HEK293T (cell line): Measurements from ENCODE around the gene EHD4.

Experiments used
- CTCF ChIA-PET: fragments of 350-600 bp; formaldehyde crosslinking; extraction: SDS; loops from one replicate; lab custom pipeline; 2021; ENCODE audit warnings: antibody characterized with exemption, inconsistent platforms; lab: Yijun Ruan, JAX
- POLR2A ChIA-PET: fragments of 350-600 bp; formaldehyde crosslinking; extraction: SDS; loops from one replicate; lab custom pipeline; 2020; ENCODE audit warnings: antibody characterized with exemption, inconsistent platforms; lab: Yijun Ruan, JAX
- DNase-seq: peaks from one replicate; pipeline ENCODE4 v3.0.0; 2012; ENCODE audit warnings: mixed read lengths; ENCODE audit errors: extremely low spot score
- ARNT ChIP-seq: fragments of 450-650 bp; IDR thresholded peaks from 2 replicates; pipeline ENCODE4 v1.6.1; 2017; ENCODE audit warnings: mild to moderate bottlenecking
- BHLHE40 ChIP-seq: fragments of 450-650 bp; IDR thresholded peaks from 2 replicates; pipeline ENCODE4 v1.6.1; 2016; ENCODE audit warnings: mild to moderate bottlenecking, moderate library complexity, borderline replicate concordance
- CTBP1 ChIP-seq: fragments of 450-650 bp; IDR thresholded peaks from 2 replicates; pipeline ENCODE4 v1.6.1; 2016; ENCODE audit warnings: borderline replicate concordance
- ELF4 ChIP-seq: fragments of 450-650 bp; IDR thresholded peaks from 2 replicates; pipeline ENCODE4 v1.6.1; 2017; ENCODE audit warnings: antibody characterized with exemption
- FOXA1 ChIP-seq: fragments of 450-650 bp; IDR thresholded peaks from 2 replicates; pipeline ENCODE4 v1.6.1; 2016; ENCODE audit warnings: mild to moderate bottlenecking
- FOXK2 ChIP-seq: fragments of 450-650 bp; IDR thresholded peaks from 2 replicates; pipeline ENCODE4 v1.6.1; 2016; ENCODE audit warnings: mild to moderate bottlenecking
- FOXM1 ChIP-seq: fragments of 450-650 bp; IDR thresholded peaks from 2 replicates; pipeline ENCODE4 v1.6.1; 2017; ENCODE audit warnings: mild to moderate bottlenecking, borderline replicate concordance
- HDGF ChIP-seq: fragments of 450-650 bp; IDR thresholded peaks from 2 replicates; pipeline ENCODE4 v1.6.1; 2017; ENCODE audit warnings: antibody characterized with exemption, borderline replicate concordance
- L3MBTL2 ChIP-seq: fragments of 450-650 bp; conservative IDR thresholded peaks from 2 replicates; pipeline ENCODE4 v1.6.1; 2016; ENCODE audit warnings: mild to moderate bottlenecking
- LEF1 ChIP-seq: fragments of 450-650 bp; IDR thresholded peaks from 2 replicates; pipeline ENCODE4 v1.6.1; 2017; ENCODE audit warnings: mild to moderate bottlenecking, borderline replicate concordance
- NFRKB ChIP-seq: fragments of 450-650 bp; IDR thresholded peaks from 2 replicates; pipeline ENCODE4 v1.6.1; 2016; ENCODE audit warnings: mild to moderate bottlenecking, moderate library complexity
- SP1 ChIP-seq: fragments of 450-650 bp; IDR thresholded peaks from 2 replicates; pipeline ENCODE4 v1.6.1; 2017
- SUZ12 ChIP-seq: fragments of 450-650 bp; IDR thresholded peaks from 2 replicates; pipeline ENCODE4 v1.6.1; 2016; ENCODE audit warnings: mild to moderate bottlenecking
- TARDBP ChIP-seq: fragments of 450-650 bp; IDR thresholded peaks from 2 replicates; pipeline ENCODE4 v1.6.1; 2016
- ZNF384 ChIP-seq: fragments of 450-650 bp; IDR thresholded peaks from 2 replicates; pipeline ENCODE4 v1.6.1; 2016
- TF ChIP-seq, protein P1 (sequence below): fragments of 450-650 bp; IDR thresholded peaks from 2 replicates; pipeline ENCODE4 v1.6.1; 2016

EHD4 gene

GRCh38 chr15:41989573-41990242, 17.4 kb upstream of the EHD4 start:
- no peak for TF ChIP-seq SP1
- no peak for TF ChIP-seq CTBP1
- ChIA-PET CTCF (interaction anchor here (0.9 to 2.0 kb wide), 6 partner anchors 9 to 148 kb away, joined by 3 to 10 read pairs (median 4); partner anchors contain the start of gene EHD4), POLR2A (no interaction called here)
- DNase-seq = peak; percentile 78

DNA sequence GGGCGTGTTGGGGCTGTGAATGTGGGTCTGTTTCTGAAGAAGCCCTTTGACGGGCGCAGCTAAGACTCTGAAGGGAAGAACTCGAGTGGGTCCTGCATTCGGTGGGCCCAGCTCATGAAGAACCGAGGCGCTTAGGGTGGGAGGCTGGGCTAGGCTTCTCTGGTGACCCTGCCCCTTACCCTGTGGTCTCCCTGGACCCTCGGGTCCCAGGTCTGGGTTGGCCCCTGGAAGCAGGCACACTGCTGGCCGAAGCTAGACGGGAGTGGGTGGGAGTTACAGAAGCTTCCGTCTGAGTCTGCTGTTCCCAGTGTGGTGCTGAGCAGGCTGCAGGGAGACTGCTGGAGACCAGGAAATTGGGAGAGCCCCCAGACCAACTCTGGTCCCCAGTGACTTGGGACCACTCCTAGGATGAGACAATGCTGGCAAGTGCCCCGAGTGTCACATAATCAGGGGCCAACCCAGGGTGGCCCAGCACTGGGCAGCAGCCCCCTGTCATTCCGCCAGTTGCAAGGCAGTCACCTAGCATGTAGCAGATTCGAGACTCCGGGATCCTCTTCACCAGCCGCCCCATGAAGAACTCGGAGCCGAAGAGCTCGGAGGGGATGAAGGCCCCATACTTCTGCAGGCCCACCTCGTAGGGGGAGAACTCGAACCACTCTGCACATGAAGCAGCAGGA, 16.7 kb upstream of the EHD4 start:
- TF ChIP-seq, protein P1, sequence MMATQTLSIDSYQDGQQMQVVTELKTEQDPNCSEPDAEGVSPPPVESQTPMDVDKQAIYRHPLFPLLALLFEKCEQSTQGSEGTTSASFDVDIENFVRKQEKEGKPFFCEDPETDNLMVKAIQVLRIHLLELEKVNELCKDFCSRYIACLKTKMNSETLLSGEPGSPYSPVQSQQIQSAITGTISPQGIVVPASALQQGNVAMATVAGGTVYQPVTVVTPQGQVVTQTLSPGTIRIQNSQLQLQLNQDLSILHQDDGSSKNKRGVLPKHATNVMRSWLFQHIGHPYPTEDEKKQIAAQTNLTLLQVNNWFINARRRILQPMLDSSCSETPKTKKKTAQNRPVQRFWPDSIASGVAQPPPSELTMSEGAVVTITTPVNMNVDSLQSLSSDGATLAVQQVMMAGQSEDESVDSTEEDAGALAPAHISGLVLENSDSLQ = no peak
- TF ChIP-seq ZNF384 (no peak), TARDBP (no peak), FOXA1 (no peak), LEF1 (no peak), BHLHE40 (no peak), SP1 (no peak), L3MBTL2 (no peak), SUZ12 (no peak)
- ChIA-PET POLR2A (no interaction called here), CTCF (interaction anchor here (1.1 to 2.0 kb wide), 5 partner anchors 16 to 149 kb away, joined by 3 to 10 read pairs (median 5); partner anchors contain the start of gene EHD4)
- DNase-seq = no peak

- no peak for TF ChIP-seq L3MBTL2
- no peak for TF ChIP-seq BHLHE40
- TF ChIP-seq ARNT = no peak
- TF ChIP-seq TARDBP = no peak
- TF ChIP-seq SUZ12 = no peak
- no peak for TF ChIP-seq NFRKB
- no peak for TF ChIP-seq ELF4
- no peak for TF ChIP-seq FOXK2
- TF ChIP-seq LEF1 = no peak
- TF ChIP-seq HDGF = no peak
- no peak for TF ChIP-seq CTBP1
- TF ChIP-seq, protein P1 = no peak
- no peak for TF ChIP-seq ZNF384
- TF ChIP-seq FOXA1 = no peak
- TF ChIP-seq FOXM1 = no peak
- no peak for DNase-seq
- CTCF ChIA-PET = no interaction called here
- POLR2A ChIA-PET = no interaction called here
Observed at GRCh38 chr15:41987925-41988275, 15.5 kb upstream of the EHD4 start.

DNA sequence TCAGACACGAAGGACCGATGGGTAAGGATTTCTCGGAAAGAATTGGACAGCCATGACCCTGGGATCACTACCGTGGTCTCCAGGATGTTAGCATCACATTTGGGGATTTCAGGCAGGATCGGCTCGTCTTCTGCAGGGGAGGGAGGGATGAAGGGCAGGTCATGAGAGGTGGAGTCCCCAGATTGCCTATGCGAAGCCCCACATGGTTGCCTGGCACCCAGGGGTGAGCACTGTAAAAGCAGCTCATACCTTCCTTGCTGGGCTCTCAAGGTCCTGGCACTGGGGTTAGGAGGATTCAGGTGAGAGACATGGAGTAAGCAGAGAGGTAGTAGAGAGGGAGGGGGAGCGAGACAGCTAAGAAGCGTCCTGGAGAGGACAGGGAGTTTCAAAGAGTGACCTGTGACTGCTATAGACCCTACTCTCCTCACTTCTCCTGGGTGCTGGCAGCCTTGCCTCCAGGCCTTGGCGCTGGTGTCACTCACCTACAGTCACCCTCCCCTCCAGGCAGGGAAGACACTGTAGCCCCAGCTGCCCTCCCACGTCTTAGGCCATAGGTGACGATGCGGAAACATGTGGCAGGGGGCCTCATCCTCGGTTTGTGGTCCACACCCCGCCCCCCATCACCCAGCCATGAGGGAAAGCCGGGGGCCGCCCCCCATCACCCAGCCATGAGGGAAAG, 15.0 kb upstream of the EHD4 start:
- CTCF ChIA-PET = no interaction called here
- TF ChIP-seq FOXK2 = no peak
- no peak for TF ChIP-seq FOXM1
- TF ChIP-seq, protein P1 = no peak
- no peak for TF ChIP-seq LEF1
- POLR2A ChIA-PET = no interaction called here
- no peak for DNase-seq

DNA sequence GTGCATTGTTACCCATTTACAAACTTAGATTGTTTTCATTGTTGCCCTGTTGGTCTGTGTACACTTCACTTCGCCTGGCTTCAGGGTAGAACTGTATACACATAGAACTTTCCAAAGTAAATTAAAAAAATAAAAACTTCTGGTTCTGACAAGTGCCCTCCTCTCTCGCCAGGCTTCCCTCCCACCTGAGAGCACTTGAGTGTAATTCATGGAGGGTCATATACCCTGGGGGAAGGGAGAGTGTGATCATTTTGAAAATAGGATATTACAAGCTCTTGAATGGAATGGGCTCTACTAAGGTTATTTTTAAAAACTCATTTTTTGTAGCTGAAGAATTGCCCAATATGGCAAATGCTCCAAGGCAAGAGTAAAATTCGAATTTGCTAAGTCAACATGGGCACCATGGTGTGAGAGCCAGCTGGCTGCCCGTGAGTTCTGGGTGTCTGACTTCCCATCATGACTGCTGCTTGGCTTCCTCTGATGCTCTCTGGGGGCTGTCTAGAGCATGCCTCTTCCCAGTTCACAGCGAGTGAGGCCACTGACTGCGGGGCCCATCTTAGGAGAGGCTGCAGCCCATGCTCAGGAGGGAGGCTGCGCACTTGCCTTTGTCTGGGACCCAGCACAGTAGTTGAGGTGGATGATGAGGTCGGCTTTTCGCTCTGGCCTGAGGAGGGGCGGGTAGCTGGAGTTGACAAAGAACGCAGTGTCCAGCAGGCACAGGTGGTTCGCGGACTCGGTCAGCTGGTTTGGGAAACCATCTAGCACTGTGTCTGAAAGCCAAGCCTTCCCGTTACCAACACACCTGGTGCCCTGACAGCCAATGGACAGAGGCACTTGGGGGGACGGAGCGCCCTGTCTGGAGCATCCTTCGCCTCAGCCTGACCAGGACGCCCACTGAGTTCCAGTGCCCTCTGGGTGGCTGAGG, 13.1 kb upstream of the EHD4 start:
- POLR2A ChIA-PET = interaction anchor here (1.5 to 4.5 kb wide), 2 partner anchors 13 to 14 kb away, joined by 7 to 18 read pairs; partner anchors contain the start of gene EHD4
- DNase-seq = no peak

More for the DNA sequence above, 13.1 kb upstream of the EHD4 start:
- CTCF ChIA-PET = interaction anchor here (1.0 kb wide), 1 partner anchor 12 kb away, joined by 3 read pairs; no protein-coding TSS in a partner anchor
- TF ChIP-seq SP1 (no peak), L3MBTL2 (no peak), ELF4 (no peak), TARDBP (no peak), ARNT (no peak), NFRKB (no peak), FOXM1 (no peak), FOXA1 (no peak), ZNF384 (no peak), HDGF (no peak)
- TF ChIP-seq, protein P1 = no peak
